ENCODE data around the gene MBP.
A peak's percentile ranks its signal among the peaks of the same experiment; 100 is the strongest.

MBP gene

DNA sequence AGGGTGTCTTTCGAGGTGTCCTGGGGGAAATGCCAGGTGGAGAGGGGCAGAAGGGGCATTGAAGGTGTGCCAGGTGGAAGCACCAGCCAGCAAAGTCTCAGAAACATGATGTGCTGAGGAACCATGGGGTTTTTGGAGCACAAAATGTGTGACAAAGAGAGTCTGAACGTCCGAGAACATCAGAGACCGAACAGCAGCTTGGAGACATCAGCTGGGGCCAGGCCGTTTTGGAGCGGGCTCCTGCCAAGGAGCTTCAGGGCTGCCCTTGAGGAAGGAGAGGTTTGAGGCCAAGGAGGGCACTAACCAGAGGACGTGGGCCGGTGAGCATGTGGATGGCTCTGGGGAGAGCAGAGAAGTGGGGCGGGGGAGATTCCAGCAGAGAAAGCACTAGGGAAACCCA lies 5.3 kb upstream of the MBP start:
- H3K27ac ChIP-seq, result peak overlapping the region; percentile 48; the same call in 1 of the 2 replicates
- no peak for TF ChIP-seq CTCF (conservative IDR thresholded peaks at IDR 0.05)

DNA sequence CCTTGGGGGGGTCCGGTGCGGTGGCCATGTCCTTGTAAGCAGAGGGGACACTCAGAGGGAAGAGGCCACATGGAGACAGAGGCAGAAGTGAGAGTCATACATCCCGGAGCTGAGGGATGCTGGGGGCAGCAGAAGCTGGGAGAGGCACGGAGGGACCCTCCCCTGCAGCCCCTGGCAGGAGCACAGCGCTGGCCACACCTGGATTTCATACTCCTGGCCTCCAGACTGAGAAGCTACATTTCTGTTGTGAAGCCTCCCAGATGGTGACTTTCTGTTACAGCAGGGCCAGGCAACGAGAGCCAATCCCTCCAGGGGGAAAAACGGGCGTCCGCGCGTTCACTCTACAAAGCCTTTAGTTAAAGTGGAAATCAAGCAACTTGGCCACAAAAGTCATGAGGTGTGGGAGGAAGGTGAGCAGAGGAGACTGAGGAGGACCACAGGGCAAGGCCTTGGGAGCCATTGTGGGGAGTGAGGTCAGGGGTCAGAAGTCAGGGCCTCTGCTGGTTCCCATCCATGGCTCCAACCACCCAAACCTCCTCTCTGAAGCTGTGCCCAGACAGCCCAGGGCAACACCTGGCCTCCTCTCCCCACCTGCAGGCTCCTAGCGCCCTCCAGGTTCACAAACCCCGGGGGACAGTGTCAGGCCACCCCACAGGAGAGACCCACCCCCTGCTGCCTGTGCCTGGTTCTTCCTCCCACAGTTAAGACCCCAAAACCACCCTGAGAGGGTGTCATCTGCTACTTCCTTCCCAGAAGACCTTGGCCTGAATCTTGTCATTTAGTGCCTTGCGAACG lies 4.5 kb upstream of the MBP start:
- no peak overlapping the region; the same call in 1 of the 2 replicates for H3K27ac ChIP-seq
- TF ChIP-seq CTCF (conservative IDR thresholded peaks at IDR 0.05), result no peak

DNA sequence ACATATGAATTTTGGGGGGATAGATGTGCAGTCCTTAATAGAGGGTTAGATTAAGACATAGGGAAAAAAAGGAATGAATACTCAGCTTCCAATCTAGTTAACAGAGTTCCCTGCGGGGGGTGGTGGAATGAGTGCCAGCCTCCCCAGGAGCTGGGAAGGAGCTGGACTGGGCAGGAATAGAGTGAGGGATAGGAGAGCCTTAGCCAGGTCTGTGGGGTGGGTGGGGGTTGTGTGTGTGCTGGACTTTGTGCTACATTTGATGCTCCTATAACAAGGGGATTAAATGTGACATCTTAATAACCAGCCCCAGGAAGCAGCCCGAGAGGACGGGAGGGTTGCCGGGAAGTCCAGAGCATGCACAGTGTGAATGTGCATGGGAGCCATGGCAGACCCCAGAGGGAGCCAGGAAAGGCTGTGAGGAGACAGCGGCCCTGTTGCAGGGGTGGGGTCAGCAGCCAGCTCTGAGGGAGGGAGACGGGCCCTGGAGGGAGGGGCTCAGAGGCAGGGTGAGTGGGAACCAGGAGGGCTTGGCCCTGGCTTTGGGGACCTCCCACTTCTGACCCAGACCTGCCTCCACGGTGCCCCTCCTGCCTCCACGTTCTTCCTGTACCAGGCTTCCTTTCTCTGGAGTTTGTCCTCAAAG lies 3.6 kb upstream of the MBP start:
- no peak for TF ChIP-seq CTCF (conservative IDR thresholded peaks at IDR 0.05)
- H3K27ac ChIP-seq, result no peak overlapping the region

DNA sequence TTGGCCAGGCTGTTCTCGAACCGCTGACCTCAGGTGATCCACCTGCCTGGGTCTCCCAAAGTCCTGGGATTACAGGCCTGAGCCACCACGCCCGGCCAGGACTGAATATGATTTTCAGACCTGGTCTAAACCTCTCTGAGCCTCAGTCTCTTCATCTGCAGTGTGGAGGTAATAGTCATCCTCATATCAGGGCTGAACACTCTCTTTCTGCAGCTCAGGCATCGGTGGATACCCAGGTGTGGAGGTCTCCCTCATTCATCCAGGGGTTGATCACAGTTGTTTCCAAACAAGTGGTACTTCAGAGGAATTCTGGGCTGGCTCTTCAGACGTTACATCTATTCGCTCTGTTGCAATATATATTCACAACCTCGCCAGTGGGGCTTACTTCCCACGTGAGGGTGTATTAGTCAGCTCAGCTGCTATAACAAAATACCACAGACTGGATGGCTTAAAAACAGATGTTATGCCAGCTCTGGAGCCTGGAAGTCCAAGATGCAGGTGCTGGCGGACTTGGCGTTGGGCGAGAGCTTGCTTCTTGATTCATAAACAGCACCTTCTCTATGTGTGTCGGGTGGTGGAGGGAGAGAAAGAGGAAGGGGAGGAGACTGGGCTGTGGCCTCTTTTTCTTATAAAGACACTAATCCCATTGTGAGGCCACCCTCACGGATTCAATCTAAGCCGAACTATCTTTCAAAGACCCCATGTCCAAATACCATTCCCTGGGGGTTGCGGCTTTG lies 2.9 kb upstream of the MBP start:
- TF ChIP-seq CTCF (conservative IDR thresholded peaks at IDR 0.05), result no peak
- no peak overlapping the region for H3K27ac ChIP-seq

DNA sequence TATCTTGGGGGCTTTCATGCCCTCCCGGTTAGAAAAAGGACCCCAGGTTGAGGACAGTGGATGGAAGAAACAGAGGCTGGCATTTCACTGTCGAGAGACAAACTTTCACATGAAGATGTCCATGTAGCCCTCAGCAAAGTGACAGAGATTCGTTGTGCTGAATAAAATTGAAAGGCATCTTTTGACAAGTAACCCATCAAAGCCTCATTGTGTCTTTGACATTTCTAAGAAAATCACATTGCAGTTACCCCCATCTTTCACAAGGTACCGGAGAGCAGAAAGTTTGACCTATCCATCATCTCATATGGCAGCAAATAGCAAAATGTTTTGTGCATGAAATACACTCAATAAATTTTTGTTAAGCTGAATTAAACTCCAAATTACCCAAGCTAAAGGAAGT lies 2.0 kb upstream of the MBP start:
- no peak for TF ChIP-seq CTCF (conservative IDR thresholded peaks at IDR 0.05)
- no peak overlapping the region for H3K27ac ChIP-seq

- H3K27ac ChIP-seq, result peak overlapping the region; percentile 94
- TF ChIP-seq CTCF (conservative IDR thresholded peaks at IDR 0.05), result 0 out of 2 replicates have a peak, but pooled peaks have one; percentile 12
Observed at GRCh38 chr18:77133835-77134496, 1.4 kb upstream of the MBP start.
